BE2C (cell line): ENCODE data around the gene PEF1.

Experiments
- DNase-seq: peaks from one replicate; pipeline ENCODE4 v3.0.0-alpha.2; 2020
- H3K27me3 ChIP-seq: fragments of 250-450 bp; sonication (Bioruptor Pico); 2 replicates; pipeline ENCODE4 v1.5.1; 2020; ENCODE audit warnings: mild to moderate bottlenecking
- H3K36me3 ChIP-seq: fragments of 250-450 bp; sonication (Bioruptor Pico); 2 replicates; pipeline ENCODE4 v1.5.1; 2020; ENCODE audit warnings: mild to moderate bottlenecking
- H3K4me1 ChIP-seq: fragments of 250-450 bp; sonication (Bioruptor Pico); 2 replicates; pipeline ENCODE4 v1.5.1; 2020
- H3K4me3 ChIP-seq: 2 replicates; pipeline ENCODE4 v1.5.1; 2011; ENCODE audit warnings: low read depth, low read length
- H3K9me3 ChIP-seq: fragments of 250-450 bp; sonication (Bioruptor Pico); 2 replicates; pipeline ENCODE4 v1.5.1; 2020
- CTCF ChIP-seq: IDR thresholded peaks from 2 replicates; pipeline ENCODE4 v1.5.1; 2012; ENCODE audit warnings: mild to moderate bottlenecking, low read depth, low read length

The PEF1 gene

GRCh38 chr1:31655756-31656155 lies 11.1 kb upstream of the PEF1 start:
- Histone ChIP-seq H3K36me3 (no peaks in the 10 kb centered on the region), H3K4me3 (no peak overlapping the region), H3K9me3 (no peaks in the 10 kb centered on the region), H3K27me3 (no peaks in the 10 kb centered on the region), H3K4me1 (no peaks in the 10 kb centered on the region)
- TF ChIP-seq CTCF = no peak
- no peak for DNase-seq

GRCh38 chr1:31655104-31655503 lies 10.4 kb upstream of the PEF1 start:
- TF ChIP-seq CTCF = no peak
- H3K4me3 ChIP-seq = no peak overlapping the region
- DNase-seq = no peak
- no peaks in the 10 kb centered on the region for H3K36me3 ChIP-seq
- no peaks in the 10 kb centered on the region for H3K4me1 ChIP-seq
- H3K9me3 ChIP-seq = no peaks in the 10 kb centered on the region
- no peaks in the 10 kb centered on the region for H3K27me3 ChIP-seq

- H3K9me3 ChIP-seq = no peaks in the 10 kb centered on the region
- no peaks in the 10 kb centered on the region for H3K36me3 ChIP-seq
- no peak for DNase-seq
- H3K4me3 ChIP-seq = no peak overlapping the region
- TF ChIP-seq CTCF = no peak
- no peaks in the 10 kb centered on the region for H3K4me1 ChIP-seq
- H3K27me3 ChIP-seq = no peaks in the 10 kb centered on the region
These were observed 9.7 kb upstream of the PEF1 start for GRCh38 chr1:31654474-31654776.

GRCh38 chr1:31653717-31654473 lies 9.2 kb upstream of the PEF1 start:
- H3K27me3 ChIP-seq = no peaks in the 10 kb centered on the region
- no peak for DNase-seq
- TF ChIP-seq CTCF = no peak
- H3K4me3 ChIP-seq = no peak overlapping the region
- no peaks in the 10 kb centered on the region for H3K36me3 ChIP-seq
- no peaks in the 10 kb centered on the region for H3K9me3 ChIP-seq
- H3K4me1 ChIP-seq = no peaks in the 10 kb centered on the region

- Histone ChIP-seq H3K9me3 (no peaks in the 10 kb centered on the region), H3K4me1 (no peaks in the 10 kb centered on the region), H3K27me3 (no peaks in the 10 kb centered on the region), H3K4me3 (no peak overlapping the region), H3K36me3 (no peaks in the 10 kb centered on the region)
- DNase-seq = no peak
- TF ChIP-seq CTCF = no peak
These were observed 8.3 kb upstream of the PEF1 start for GRCh38 chr1:31652891-31653499.

- H3K27me3 ChIP-seq = no peaks in the 10 kb centered on the region
- DNase-seq = no peak
- no peaks in the 10 kb centered on the region for H3K4me1 ChIP-seq
- TF ChIP-seq CTCF = no peak
- no peak overlapping the region for H3K4me3 ChIP-seq
- no peaks in the 10 kb centered on the region for H3K9me3 ChIP-seq
- no peaks in the 10 kb centered on the region for H3K36me3 ChIP-seq
These were observed 7.1 kb upstream of the PEF1 start for GRCh38 chr1:31651766-31652165.
